Body of pancreas (tissue), 4 donors: Measurements from ENCODE around the gene FNDC3B. TPM values are rescaled to one million over a fixed set of nuclear protein-coding genes. Genes with fewer than 3 reads are reported as not detected.
A peak's percentile ranks its signal among the peaks of the same experiment; 100 is the strongest.
"Not testable (repeated sequence)": the region's sequence is repeated elsewhere in the genome, so short reads cannot be mapped to it uniquely, and the experiment has no call there.

ENCODE experiments used
- ATAC-seq: fragments of 150-250 bp; one replicate; pipeline ENCODE4 v1.9.1; 2016
- DNase-seq, 4 donors: peaks; one replicate each; pipeline ENCODE4 v3.0.0-alpha.2; 2019
- H3K27ac ChIP-seq, 4 donors: fragments of 200-600 bp; sonication (generic); 1 replicate in 3 of 4; 2 replicates in 1 of 4; pipeline versions ENCODE4 v1.5.1 to v1.6.1; 2016 to 2019; ENCODE audit warnings: mild to moderate bottlenecking in 1 of 4, mixed read lengths in 1 of 4, moderate library complexity in 1 of 4
- H3K27me3 ChIP-seq, 2 donors: fragments of 200-600 bp; sonication (generic); one replicate each; pipeline ENCODE4 v1.6.0; 2016; ENCODE audit warnings: mild to moderate bottlenecking in 1 of 2
- H3K36me3 ChIP-seq, 2 donors: fragments of 200-600 bp; sonication (generic); replicated peaks in 1 of 2; 2 replicates each; pipeline ENCODE4 v1.5.1; 2016; ENCODE audit warnings: low read depth in 2 of 2; ENCODE audit not compliant: insufficient read depth in 1 of 2
- H3K4me1 ChIP-seq: fragments of 200-600 bp; sonication (generic); one replicate; pipeline ENCODE4 v1.6.0; 2016
- H3K4me3 ChIP-seq, 2 donors: fragments of 200-600 bp; sonication (generic); 1 replicate in 1 of 2; 2 replicates in 1 of 2; pipeline ENCODE4 v1.5.1; 2016 to 2019
- H3K9me3 ChIP-seq, 3 donors: fragments of 200-600 bp; sonication (generic); 1 replicate in 2 of 3; 2 replicates in 1 of 3; pipeline ENCODE4 v1.5.1; 2016
- POLR2A ChIP-seq, 3 donors: fragments of 450-650 bp; IDR thresholded peaks; one replicate each; pipeline ENCODE4 v1.6.1; 2016; ENCODE audit warnings: antibody characterized with exemption in 3 of 3, mild to moderate bottlenecking in 2 of 3
- WGBS, 2 donors: methylation state at CpG; one replicate each; pipeline ENCODE4 v1.1.5; 2017; 5-methylcytosine and 5-hydroxymethylcytosine counted together
- intact Hi-C: fragments of 100-400 bp; cut with DNase I; formaldehyde crosslinking; loops from one replicate; pipeline ENCODE4 v1.15.1; 2023
- total RNA-seq, 2 donors: library from RNA; depleted of rRNA; stranded (reverse); fragments of >200 nt; gene quantifications; one replicate each; pipeline ENCODE4 v1.1.0, GENCODE V29; 2016
- TF ChIP-seq, protein P1 (sequence below), 7 experiments: fragments of 450-650 bp in 4 of 7; fragments of 200-600 bp in 3 of 7; sonication (generic) in 3 of 7; IDR thresholded peaks; one replicate each; pipeline ENCODE4 v1.5.1; 2016 to 2019; ENCODE audit warnings: antibody characterized with exemption in 7 of 7

The FNDC3B gene
- total RNA-seq: 10 to 100 TPM; 64.3 to 86.0 TPM

- Histone ChIP-seq H3K4me1 (peaks cover 31% of the 10 kb centered on the region), H3K27me3 (no peaks in the 10 kb centered on the region), H3K36me3 (no peaks in the 10 kb centered on the region), H3K9me3 (no peaks in the 10 kb centered on the region), H3K27ac (peak within 1 kb of the TSS; percentile 97 to 100 (median 99)), H3K4me3 (peak within 1 kb of the TSS; percentile 86 to 93)
- WGBS, 2 donors: 0% methylated on average over 1 to 59 of the region's 59 CpGs
- intact Hi-C loops: no loop called here
- peak; percentile 78 for ATAC-seq
- DNase-seq: peak; percentile 95 to 96 (median 96)
- TF ChIP-seq, protein P1, sequence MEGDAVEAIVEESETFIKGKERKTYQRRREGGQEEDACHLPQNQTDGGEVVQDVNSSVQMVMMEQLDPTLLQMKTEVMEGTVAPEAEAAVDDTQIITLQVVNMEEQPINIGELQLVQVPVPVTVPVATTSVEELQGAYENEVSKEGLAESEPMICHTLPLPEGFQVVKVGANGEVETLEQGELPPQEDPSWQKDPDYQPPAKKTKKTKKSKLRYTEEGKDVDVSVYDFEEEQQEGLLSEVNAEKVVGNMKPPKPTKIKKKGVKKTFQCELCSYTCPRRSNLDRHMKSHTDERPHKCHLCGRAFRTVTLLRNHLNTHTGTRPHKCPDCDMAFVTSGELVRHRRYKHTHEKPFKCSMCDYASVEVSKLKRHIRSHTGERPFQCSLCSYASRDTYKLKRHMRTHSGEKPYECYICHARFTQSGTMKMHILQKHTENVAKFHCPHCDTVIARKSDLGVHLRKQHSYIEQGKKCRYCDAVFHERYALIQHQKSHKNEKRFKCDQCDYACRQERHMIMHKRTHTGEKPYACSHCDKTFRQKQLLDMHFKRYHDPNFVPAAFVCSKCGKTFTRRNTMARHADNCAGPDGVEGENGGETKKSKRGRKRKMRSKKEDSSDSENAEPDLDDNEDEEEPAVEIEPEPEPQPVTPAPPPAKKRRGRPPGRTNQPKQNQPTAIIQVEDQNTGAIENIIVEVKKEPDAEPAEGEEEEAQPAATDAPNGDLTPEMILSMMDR (IDR thresholded peaks at IDR 0.05): no peak
- TF ChIP-seq POLR2A (IDR thresholded peaks at IDR 0.05): peak; percentile 95 to 98 (median 98)
These were observed at the start of gene FNDC3B for GRCh38 chr3:172039436-172040077. TSS of gene FNDC3B (plus strand) at chr3:172039578. CDS start at chr3:172112480, 72,902 bp downstream.

DNA sequence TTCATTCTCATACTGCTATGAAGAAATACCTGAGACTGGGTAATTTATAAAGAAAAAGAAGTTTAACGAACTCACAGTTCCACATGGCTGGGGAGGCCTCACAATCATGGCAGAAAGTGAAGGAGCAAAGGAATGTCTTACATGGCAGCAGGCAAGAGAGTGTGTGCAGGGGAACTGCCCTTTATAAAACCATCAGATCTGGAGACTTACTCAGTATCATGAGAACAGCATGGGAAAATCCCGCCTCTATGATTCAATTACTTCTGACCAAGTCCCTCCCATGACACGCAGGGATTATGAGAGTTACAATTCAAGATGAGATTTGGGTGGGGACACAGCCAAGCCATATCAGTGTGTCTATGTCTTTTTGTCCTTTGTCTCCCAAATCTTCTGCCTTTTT is 49.1 kb upstream of the FNDC3B start:
- DNase-seq, H3K9me3 ChIP-seq, H3K27ac ChIP-seq, H3K36me3 ChIP-seq, ATAC-seq, H3K4me3 ChIP-seq, H3K27me3 ChIP-seq, intact Hi-C loops, H3K4me1 ChIP-seq: not testable (repeated sequence)
- 96 to 97% methylated on average over 3 of the region's 3 CpGs for WGBS, 2 donors

DNA sequence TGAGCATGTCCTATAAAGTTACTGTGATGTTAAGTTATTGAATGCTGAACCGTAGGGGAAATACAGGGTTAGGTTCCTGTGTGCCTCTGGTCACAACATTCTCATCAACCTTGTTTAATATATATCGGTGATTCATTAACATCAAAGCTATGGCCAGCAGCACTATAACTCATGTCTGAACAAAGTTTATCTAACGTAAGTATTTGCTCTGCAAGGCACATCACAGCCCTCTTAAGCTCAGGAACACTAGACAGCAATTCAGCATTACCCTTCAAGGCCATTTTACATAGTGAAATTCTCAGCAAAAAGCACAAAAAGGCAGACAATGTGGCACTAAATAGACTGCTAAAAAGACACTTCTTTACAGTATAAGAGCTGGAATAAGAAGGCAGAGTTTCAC is 48.2 kb upstream of the FNDC3B start:
- DNase-seq: no peak
- 73 to 80% methylated on average over 3 of the region's 3 CpGs for WGBS, 2 donors
- ATAC-seq: no peak
- H3K27ac ChIP-seq: no peak overlapping the region
- no peak overlapping the region for H3K4me3 ChIP-seq
- TF ChIP-seq, protein P1 (IDR thresholded peaks at IDR 0.05): no peak
- no peak for TF ChIP-seq POLR2A (IDR thresholded peaks at IDR 0.05)
- H3K9me3 ChIP-seq: no peaks in the 10 kb centered on the region
- no peaks in the 10 kb centered on the region for H3K4me1 ChIP-seq
- intact Hi-C loops: no loop called here
- no peaks in the 10 kb centered on the region for H3K36me3 ChIP-seq
- no peaks in the 10 kb centered on the region for H3K27me3 ChIP-seq

DNA sequence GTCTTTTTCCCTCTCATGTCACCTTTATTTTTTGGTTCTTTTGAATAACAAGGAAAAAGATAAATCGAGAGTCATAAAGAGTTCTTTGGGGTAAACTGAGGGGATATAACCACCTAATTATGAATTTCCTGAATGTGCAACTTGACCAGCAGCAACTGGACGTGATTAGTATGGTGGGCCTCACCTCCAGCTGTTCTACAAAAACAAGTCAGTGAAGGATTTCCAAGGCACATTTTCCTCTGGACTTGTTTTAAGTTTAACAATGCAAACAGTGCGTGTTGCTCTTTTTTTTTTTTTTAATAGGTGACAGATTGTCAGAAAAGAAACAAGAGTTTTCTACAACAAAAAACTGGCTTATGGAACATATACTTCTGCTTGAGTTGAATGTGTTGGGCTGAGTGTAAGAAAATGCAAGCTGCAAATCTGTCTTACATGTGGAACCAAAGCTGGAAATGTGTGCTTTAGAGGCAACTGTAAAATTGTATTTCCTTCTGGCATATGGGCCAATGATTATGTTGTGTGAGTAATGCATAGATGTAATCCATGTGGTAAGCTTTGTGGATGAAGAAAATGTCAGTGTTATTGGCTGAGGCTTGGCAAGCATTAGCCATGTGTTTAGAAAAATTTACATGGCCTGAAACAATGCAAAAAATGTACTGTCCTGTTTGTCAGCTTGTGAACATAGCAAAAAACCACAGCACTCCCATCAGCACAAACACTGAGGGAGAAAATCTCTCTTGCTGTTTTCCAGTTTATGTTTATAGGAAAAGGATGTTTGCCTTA is 44.5 kb upstream of the FNDC3B start:
- H3K4me3 ChIP-seq: no peak overlapping the region
- H3K36me3 ChIP-seq: no peaks in the 10 kb centered on the region
- ATAC-seq (no peak), DNase-seq (no peak)
- H3K27me3 ChIP-seq: no peaks in the 10 kb centered on the region
- H3K9me3 ChIP-seq: no peaks in the 10 kb centered on the region
- no peak overlapping the region for H3K27ac ChIP-seq
- intact Hi-C loops: no loop called here
- TF ChIP-seq, protein P1 (IDR thresholded peaks at IDR 0.05): no peak
- no peak for TF ChIP-seq POLR2A (IDR thresholded peaks at IDR 0.05)
- WGBS, 2 donors: 44 to 67% methylated on average over 3 of the region's 3 CpGs
- H3K4me1 ChIP-seq: no peaks in the 10 kb centered on the region

- H3K27ac ChIP-seq: no peak overlapping the region
- no peaks in the 10 kb centered on the region for H3K36me3 ChIP-seq
- ATAC-seq (no peak), DNase-seq (no peak)
- H3K4me3 ChIP-seq: no peak overlapping the region
- H3K4me1 ChIP-seq: no peaks in the 10 kb centered on the region
- no peak for TF ChIP-seq POLR2A (IDR thresholded peaks at IDR 0.05)
- TF ChIP-seq, protein P1 (IDR thresholded peaks at IDR 0.05): no peak
- no peaks in the 10 kb centered on the region for H3K9me3 ChIP-seq
- no peaks in the 10 kb centered on the region for H3K27me3 ChIP-seq
- intact Hi-C loops: no loop called here
These were observed 43.9 kb upstream of the FNDC3B start for GRCh38 chr3:171995486-171995885.
